Stomach (tissue), 9 donors: Measurements from ENCODE around the gene NAALADL1. TPM values are rescaled to one million over a fixed set of nuclear protein-coding genes. Genes with fewer than 3 reads are reported as not detected.
A peak's percentile ranks its signal among the peaks of the same experiment; 100 is the strongest.

Experiments used
- DNase-seq, 2 donors: peaks; one replicate each; pipeline versions ENCODE4 v3.0.0 to v3.0.0-alpha.2; 2013 to 2019
- H3K27ac ChIP-seq, 5 donors: fragments of 200-600 bp in 4 of 5; sonication (generic) in 4 of 5; one replicate each; pipeline ENCODE4 v1.5.1; 2013 to 2019; ENCODE audit warnings: mild to moderate bottlenecking in 1 of 5, moderate library complexity in 1 of 5
- H3K27me3 ChIP-seq, 3 donors: fragments of 200-600 bp; sonication (generic); one replicate each; pipeline ENCODE4 v1.5.1; 2017 to 2019; ENCODE audit warnings: mixed run types in 1 of 3
- H3K36me3 ChIP-seq, 4 donors: fragments of 200-600 bp; sonication (generic); 1 replicate in 3 of 4; 2 replicates in 1 of 4; pipeline ENCODE4 v1.5.1; 2016 to 2019
- H3K4me1 ChIP-seq, 4 donors: fragments of 200-600 bp; sonication (generic); one replicate each; pipeline ENCODE4 v1.5.1; 2016 to 2019
- H3K4me3 ChIP-seq, 4 donors: fragments of 200-600 bp; sonication (generic) in 3 of 4; one replicate each; pipeline ENCODE4 v1.5.1; 2016 to 2019; ENCODE audit warnings: mild to moderate bottlenecking in 1 of 4
- H3K9me3 ChIP-seq, 4 donors: fragments of 200-600 bp; sonication (generic); one replicate each; pipeline ENCODE4 v1.5.1; 2016 to 2019
- CTCF ChIP-seq, 7 experiments: fragments of 450-650 bp in 4 of 7; fragments of 200-600 bp in 3 of 7; sonication (generic) in 3 of 7; IDR thresholded peaks; one replicate each; pipeline ENCODE4 v1.5.1; 2016 to 2019; ENCODE audit warnings: antibody characterized with exemption in 7 of 7, control low read depth in 2 of 7, mild to moderate bottlenecking in 1 of 7
- EP300 ChIP-seq: sonication (generic); formaldehyde crosslinking; IDR thresholded peaks from one replicate; pipeline ENCODE4 v1.6.1; 2017; ENCODE audit warnings: antibody characterized with exemption
- POLR2A ChIP-seq, 4 donors: fragments of 450-650 bp; IDR thresholded peaks; one replicate each; pipeline ENCODE4 v1.6.1; 2016; ENCODE audit warnings: antibody characterized with exemption in 4 of 4, control low read depth in 2 of 4, mild to moderate bottlenecking in 1 of 4, moderate library complexity in 1 of 4
- POLR2AphosphoS5 ChIP-seq, 3 donors: sonication (generic); formaldehyde crosslinking; IDR thresholded peaks; one replicate each; pipeline ENCODE4 v1.6.1; 2016; ENCODE audit warnings: antibody characterized with exemption in 3 of 3
- WGBS, 5 donors: extraction: QIAGEN DNeasy Blood & Tissue Kit in 3 of 5; methylation state at CpG; one replicate each; pipeline versions ENCODE4 v1.1.5 to v1.1.7; 2013 to 2018; 5-methylcytosine and 5-hydroxymethylcytosine counted together
- intact Hi-C: fragments of 100-400 bp; cut with DNase I; formaldehyde crosslinking; loops from one replicate; pipeline ENCODE4 v1.15.1; 2023; ENCODE audit warnings: low total_unique reads
- polyA plus RNA-seq, 3 donors: library from polyadenylated mRNA; stranded (reverse); fragments of 200-250 nt; gene quantifications; one replicate each; pipeline ENCODE4 v1.2.3, GENCODE V29; 2013
- total RNA-seq, 5 donors: library from RNA; depleted of rRNA; stranded (reverse); fragments of >200 nt; gene quantifications; one replicate each; pipeline versions ENCODE4 v1.1.0 to v1.2.3, GENCODE V29; 2014 to 2016
- donor health status: healthy with polysubstance abuse.
- donor health status: Bipolar disorder and iron deficiency.
- donor health status: healthy.

The NAALADL1 gene
- total and polyA plus RNA-seq, 8 donors: 1.3 to 65.2 (median 10.0) TPM; not detected in 1

- WGBS, 5 donors: 24 to 31% (median 25%) methylated on average over 7 to 8 of the region's 8 CpGs
- Histone ChIP-seq H3K27me3 (no peaks in the 10 kb centered on the region), H3K9me3 (no peaks in the 10 kb centered on the region)
Measured at GRCh38 chr11:65096926-65097325, 38.6 kb upstream of the NAALADL1 start.

GRCh38 chr11:65095974-65096806, 37.8 kb upstream of the NAALADL1 start, which contains the start of gene VPS51:
VPS51 (plus strand) TSS chr11:65096214; CDS start chr11:65096251, 37 bp downstream.
- H3K27me3 ChIP-seq: no peaks in the 10 kb centered on the region
- WGBS, 5 donors: 0 to 1% (median 1%) methylated on average over 34 to 52 of the region's 52 CpGs
- peak within 1 kb of the TSS; percentile 92 to 97 (median 96) for H3K27ac ChIP-seq
- peaks cover 7 to 40% (median 28%) of the 10 kb centered on the region in 4 donors for H3K4me1 ChIP-seq
- H3K4me3 ChIP-seq: peak within 1 kb of the TSS; percentile 80 to 97 (median 85)
- intact Hi-C loops: no loop called here
- peak; percentile 92 to 96 for DNase-seq
- TF ChIP-seq EP300: no peak
- TF ChIP-seq POLR2AphosphoS5 (IDR thresholded peaks at IDR 0.05): peak; percentile 87 to 96 (median 89)
- peak in 1 of 7 experiments; percentile 37 for TF ChIP-seq CTCF (IDR thresholded peaks at IDR 0.05)
- no peak for TF ChIP-seq POLR2A (IDR thresholded peaks at IDR 0.05)
- peaks cover 0 to 20% (median 18%) of the 10 kb centered on the region in 4 donors for H3K36me3 ChIP-seq
- H3K9me3 ChIP-seq: no peaks in the 10 kb centered on the region

More at GRCh38 chr11:65096926-65097325, 38.6 kb upstream of the NAALADL1 start:
- DNase-seq: no peak
- TF ChIP-seq EP300 (no peak), CTCF (IDR thresholded peaks at IDR 0.05) (no peak), POLR2A (IDR thresholded peaks at IDR 0.05) (no peak), POLR2AphosphoS5 (IDR thresholded peaks at IDR 0.05) (no peak)
- H3K4me3 ChIP-seq: peak overlapping the region; percentile 80 to 97 (median 85)
- H3K4me1 ChIP-seq: peaks cover 7 to 47% (median 31%) of the 10 kb centered on the region in 4 donors
- intact Hi-C loops: no loop called here
- peaks cover 0 to 20% (median 18%) of the 10 kb centered on the region in 4 donors for H3K36me3 ChIP-seq
- H3K27ac ChIP-seq: peak overlapping the region; percentile 92 to 97 (median 96)

GRCh38 chr11:65095427-65095826, 37.1 kb upstream of the NAALADL1 start:
- H3K4me1 ChIP-seq: peaks cover 7 to 34% (median 25%) of the 10 kb centered on the region in 4 donors
- H3K27ac ChIP-seq: peak overlapping the region in 4 of 5 donors; percentile 92 to 97 (median 95)
- no peak for DNase-seq
- H3K36me3 ChIP-seq: peaks cover 0 to 20% (median 16%) of the 10 kb centered on the region in 4 donors
- 70 to 82% (median 76%) methylated on average over 22 of the region's 22 CpGs for WGBS, 5 donors
- H3K9me3 ChIP-seq: no peaks in the 10 kb centered on the region
- no peaks in the 10 kb centered on the region for H3K27me3 ChIP-seq
- TF ChIP-seq CTCF (IDR thresholded peaks at IDR 0.05) (no peak), POLR2A (IDR thresholded peaks at IDR 0.05) (no peak), POLR2AphosphoS5 (IDR thresholded peaks at IDR 0.05) (no peak), EP300 (no peak)
- H3K4me3 ChIP-seq: peak overlapping the region; percentile 80 to 97 (median 85)
- intact Hi-C loops: no loop called here

- intact Hi-C loops: no loop called here
- TF ChIP-seq POLR2A (IDR thresholded peaks at IDR 0.05) (no peak), POLR2AphosphoS5 (IDR thresholded peaks at IDR 0.05) (no peak), EP300 (no peak), CTCF (IDR thresholded peaks at IDR 0.05) (no peak)
Measured at GRCh38 chr11:65090628-65091027, 32.3 kb upstream of the NAALADL1 start.

More at GRCh38 chr11:65090628-65091027, 32.3 kb upstream of the NAALADL1 start:
- Histone ChIP-seq H3K4me3 (no peak overlapping the region), H3K36me3 (peaks cover 22 to 45% (median 44%) of the 10 kb centered on the region in 4 donors), H3K27ac (no peak overlapping the region), H3K4me1 (peaks cover 0 to 10% (median 4%) of the 10 kb centered on the region in 4 donors), H3K9me3 (no peaks in the 10 kb centered on the region), H3K27me3 (no peaks in the 10 kb centered on the region)
- WGBS, 5 donors: 92 to 100% (median 96%) methylated on average over 4 of the region's 4 CpGs
- no peak for DNase-seq
